H1 (cell line): ENCODE measurements around the gene DPYSL4. TPM values are rescaled to one million over a fixed set of nuclear protein-coding genes. Genes with fewer than 3 reads are reported as not detected.

Source experiments
- CTCF ChIA-PET: fragments of 300-600 bp; sonication (Branson Sonifier 250); formaldehyde crosslinking; loops from one replicate; lab custom pipeline; 2021; ENCODE audit not compliant: partially characterized antibody; lab: Charles Lee
- POLR2A ChIA-PET: fragments of 300-600 bp; sonication (Branson Sonifier 250); formaldehyde crosslinking; loops from one replicate; lab custom pipeline; 2021; ENCODE audit warnings: inconsistent platforms; ENCODE audit not compliant: partially characterized antibody; lab: Charles Lee
- DNase-seq, 2 experiments: peaks; one replicate each; pipeline versions ENCODE4 v3.0.0 to v3.0.0-alpha.2; 2010 to 2022; ENCODE audit warnings: low spot score in 2 of 2, low read depth in 1 of 2, mixed read lengths in 1 of 2
- FAIRE-seq: peaks from 2 replicates; lab custom pipeline; 2011; peaks lifted over from hg19 to GRCh38; lab: Jason Lieb, UNC
- H2AFZ ChIP-seq: 2 replicates; pipeline ENCODE4 v1.8.1; 2012; ENCODE audit warnings: low read length, inconsistent platforms
- H2AK5ac ChIP-seq: 2 replicates; pipeline ENCODE4 v1.6.1; 2013; ENCODE audit warnings: low read depth, low read length
- H2BK120ac ChIP-seq: replicated peaks from 2 replicates; pipeline ENCODE3; 2013; ENCODE audit warnings: low read depth, low read length, inconsistent platforms
- H2BK12ac ChIP-seq: 2 replicates; pipeline ENCODE4 v1.6.1; 2013; ENCODE audit warnings: low read depth, low read length
- H2BK15ac ChIP-seq: 2 replicates; pipeline ENCODE4 v1.6.1; 2013; ENCODE audit warnings: low read length
- H2BK20ac ChIP-seq: 2 replicates; pipeline ENCODE4 v1.6.1; 2013; ENCODE audit warnings: low read length
- H2BK5ac ChIP-seq: 2 replicates; pipeline ENCODE4 v1.6.1; 2013; ENCODE audit warnings: low read depth, low read length
- H3K14ac ChIP-seq: 2 replicates; pipeline ENCODE4 v1.6.1; 2013; ENCODE audit warnings: inconsistent platforms; ENCODE audit not compliant: insufficient read length
- H3K18ac ChIP-seq: 2 replicates; pipeline ENCODE4 v1.6.1; 2013; ENCODE audit warnings: low read length; ENCODE audit errors: extremely low read depth
- H3K23ac ChIP-seq: 2 replicates; pipeline ENCODE4 v1.6.1; 2013; ENCODE audit warnings: inconsistent platforms; ENCODE audit not compliant: insufficient read length
- H3K23me2 ChIP-seq: 2 replicates; pipeline ENCODE4 v1.6.1; 2013; ENCODE audit warnings: low read depth, low read length
- H3K27ac ChIP-seq: 2 replicates; pipeline ENCODE4 v1.6.1; 2011; ENCODE audit warnings: low read depth, low read length, inconsistent platforms
- H3K27me3 ChIP-seq, 4 experiments: replicated peaks in 1 of 4; 1 replicate in 1 of 4; 2 replicates in 3 of 4; pipeline versions ENCODE4 v1.6.1 to v1.8.1; 2011 to 2013; ENCODE audit warnings: low read length in 3 of 4, mild to moderate bottlenecking in 3 of 4, inconsistent platforms in 2 of 4, mixed read lengths in 2 of 4, moderate library complexity in 1 of 4; ENCODE audit not compliant: control insufficient read depth in 3 of 4, insufficient read depth in 3 of 4; ENCODE audit errors: extremely low read depth in 1 of 4
- H3K36me3 ChIP-seq, 4 experiments: 2 replicates each; pipeline versions ENCODE4 v1.6.1 to v1.8.1; 2011 to 2013; ENCODE audit warnings: mild to moderate bottlenecking in 4 of 4, low read length in 3 of 4, moderate library complexity in 2 of 4, control low read depth in 1 of 4, inconsistent platforms in 1 of 4; ENCODE audit not compliant: insufficient read depth in 4 of 4, control insufficient read depth in 2 of 4
- H3K4ac ChIP-seq: replicated peaks from 2 replicates; pipeline ENCODE3; 2013; ENCODE audit warnings: low read length, low read depth, mixed read lengths, inconsistent platforms; ENCODE audit not compliant: insufficient read length
- H3K4me1 ChIP-seq, 4 experiments: replicated peaks in 1 of 4; 1 replicate in 1 of 4; 2 replicates in 3 of 4; pipeline versions ENCODE4 v1.6.1 to v1.8.1; 2011 to 2013; ENCODE audit warnings: low read length in 3 of 4, inconsistent platforms in 2 of 4, mixed read lengths in 1 of 4; ENCODE audit not compliant: insufficient read depth in 4 of 4, control insufficient read depth in 3 of 4
- H3K4me2 ChIP-seq, 2 experiments: 2 replicates each; pipeline versions ENCODE4 v1.6.1 to v1.8.1; 2011 to 2013; ENCODE audit warnings: low read depth in 2 of 2, low read length in 2 of 2, control low read depth in 1 of 2, inconsistent platforms in 1 of 2, mild to moderate bottlenecking in 1 of 2; ENCODE audit not compliant: insufficient read depth in 1 of 2
- H3K4me3 ChIP-seq, 4 experiments: fragments of 200-600, 300-600 bp in 1 of 4; sonication (generic), shearing (Covaris generic), sonication (Bioruptor Twin) in 1 of 4; 2 replicates each; pipeline versions ENCODE4 v1.5.1 to v1.8.1; 2011 to 2016; ENCODE audit warnings: low read length in 4 of 4, low read depth in 3 of 4, control low read depth in 2 of 4, inconsistent platforms in 2 of 4, mild to moderate bottlenecking in 2 of 4, mixed read lengths in 1 of 4, moderate library complexity in 1 of 4; ENCODE audit not compliant: insufficient read depth in 2 of 4; ENCODE audit errors: extremely low read depth in 1 of 4
- H3K56ac ChIP-seq: replicated peaks from 2 replicates; pipeline ENCODE3; 2013; ENCODE audit warnings: low read depth, mild to moderate bottlenecking, mixed read lengths, low read length, inconsistent platforms; ENCODE audit not compliant: insufficient read length
- H3K79me1 ChIP-seq: 2 replicates; pipeline ENCODE4 v1.6.1; 2013; ENCODE audit warnings: low read depth, low read length, control low read depth
- H3K79me2 ChIP-seq, 2 experiments: 2 replicates each; pipeline versions ENCODE4 v1.6.1 to v1.8.1; 2012 to 2013; ENCODE audit warnings: low read length in 2 of 2, mild to moderate bottlenecking in 2 of 2, inconsistent platforms in 1 of 2; ENCODE audit not compliant: insufficient read depth in 2 of 2, control insufficient read depth in 1 of 2
- H3K9ac ChIP-seq, 4 experiments: replicated peaks in 1 of 4; 1 replicate in 1 of 4; 2 replicates in 3 of 4; pipeline versions ENCODE4 v1.6.1 to v1.8.1; 2011 to 2013; ENCODE audit warnings: low read depth in 3 of 4, low read length in 3 of 4, control low read depth in 2 of 4, mild to moderate bottlenecking in 2 of 4, moderate library complexity in 2 of 4, inconsistent platforms in 1 of 4; ENCODE audit errors: extremely low read depth in 1 of 4
- H3K9me3 ChIP-seq, 2 experiments: 2 replicates each; pipeline versions ENCODE4 v1.6.1 to v1.8.1; 2012 to 2013; ENCODE audit warnings: mild to moderate bottlenecking in 2 of 2, moderate library complexity in 2 of 2, control low read depth in 1 of 2, inconsistent platforms in 1 of 2, low read depth in 1 of 2, low read length in 1 of 2, mixed read lengths in 1 of 2; ENCODE audit not compliant: insufficient read depth in 2 of 2
- H4K20me1 ChIP-seq, 2 experiments: replicated peaks in 1 of 2; 2 replicates each; pipeline versions ENCODE3 to v1.8.1; 2011 to 2013; ENCODE audit warnings: inconsistent platforms in 2 of 2, low read length in 2 of 2, mild to moderate bottlenecking in 1 of 2; ENCODE audit not compliant: insufficient read depth in 2 of 2, control insufficient read depth in 1 of 2
- H4K5ac ChIP-seq: 2 replicates; pipeline ENCODE4 v1.6.1; 2013; ENCODE audit warnings: low read length, low read depth, mixed read lengths, inconsistent platforms; ENCODE audit not compliant: insufficient read length
- H4K8ac ChIP-seq: 2 replicates; pipeline ENCODE4 v1.8.0; 2013; ENCODE audit warnings: mild to moderate bottlenecking, moderate library complexity, low read length, inconsistent platforms; ENCODE audit not compliant: insufficient read depth; ENCODE audit errors: extremely low read depth
- H4K91ac ChIP-seq: replicated peaks from 2 replicates; pipeline ENCODE3; 2013; ENCODE audit warnings: low read length, mixed read lengths, inconsistent platforms; ENCODE audit not compliant: insufficient read length
- NRF1 ChIP-seq: IDR thresholded peaks from 2 replicates; pipeline ENCODE4 v1.6.1; 2011; ENCODE audit warnings: mild to moderate bottlenecking, low read depth, low read length, improper control_type of control experiment
- WGBS, 2 experiments: shearing (Covaris generic) in 1 of 2; methylation state at CpG; one replicate each; pipeline versions ENCODE4 v1.1.6 to v1.1.7; 2013 to 2015; ENCODE audit warnings: low lambda C conversion rate in 2 of 2, mixed read lengths in 2 of 2, inconsistent platforms in 1 of 2, low coverage in 1 of 2, missing lambda C conversion rate in 1 of 2; ENCODE audit not compliant: insufficient replicate concordance in 2 of 2, insufficient coverage in 1 of 2, insufficient read length in 1 of 2; ENCODE audit errors: extremely low coverage in 1 of 2, missing lambda C conversion rate in 1 of 2; 5-methylcytosine and 5-hydroxymethylcytosine counted together
- polyA plus RNA-seq, 7 experiments: library from polyadenylated mRNA; depleted of rRNA in 3 of 7; stranded (reverse) in 5 of 7; unstranded in 2 of 7; fragments of >200 nt in 5 of 7; fragments of 200-250 nt in 2 of 7; gene quantifications; 1 replicate in 5 of 7; 2 replicates in 1 of 7; 4 replicates in 1 of 7; pipeline versions ENCODE4 v1.2.1 to v1.2.3, GENCODE V29; 2011 to 2013; ENCODE audit warnings: missing spikeins in 2 of 7, mixed read lengths in 2 of 7
- total RNA-seq: library from RNA; stranded (reverse); fragmentation: NEBNext Ultra II Directional; extraction: Animal tissue kit (Norgen Biotek cat#: 25700); gene quantifications from 2 replicates; pipeline ENCODE4 v1.2.1, GENCODE V29; 2021

Gene DPYSL4
- total and polyA plus RNA-seq, 2 of the 8 experiments (the other 6 are each of a cell fraction or from before 2014, with no cell fraction given): 12.9 to 15.2 TPM

GRCh38 chr10:132233501-132234085 is 46.8 kb downstream of the DPYSL4 start:
- Histone ChIP-seq H3K4me1 (peaks cover 0 to 3% (median 2%) of the 10 kb centered on the region in 4 experiments; a peak in 4 of 7 replicates), H3K27me3 (no peaks in the 10 kb centered on the region; a peak in 1 of 7 replicates), H2BK20ac (no peak overlapping the region), H3K9ac (no peak overlapping the region), H3K23me2 (no peaks in the 10 kb centered on the region), H4K5ac (no peak overlapping the region), H3K79me2 (no peaks in the 10 kb centered on the region), H3K4ac (no peak overlapping the region), H2BK15ac (no peak overlapping the region), H4K8ac (no peak overlapping the region), H2BK120ac (no peak overlapping the region), H2BK12ac (no peak overlapping the region), H3K4me3 (no peak overlapping the region), H3K14ac (no peak overlapping the region), H3K4me2 (no peak overlapping the region), H4K20me1 (peaks cover 0 to under 1% of the 10 kb centered on the region in 2 experiments), H3K27ac (no peak overlapping the region), H4K91ac (no peak overlapping the region), H3K9me3 (no peaks in the 10 kb centered on the region), H2AK5ac (no peak overlapping the region), H2AFZ (no peak overlapping the region), H2BK5ac (no peak overlapping the region; the same call in 1 of the 2 replicates), H3K23ac (no peak overlapping the region), H3K36me3 (no peaks in the 10 kb centered on the region), H3K56ac (no peak overlapping the region), H3K79me1 (no peaks in the 10 kb centered on the region), H3K18ac (no peak overlapping the region)
- DNase-seq (no peak), FAIRE-seq (no peak)
- CTCF ChIA-PET: interaction anchor here (0.9 to 2.9 kb wide), 14 partner anchors 9 to 226 kb away, joined by 3 to 15 read pairs (median 4); no protein-coding TSS in a partner anchor
- 90% methylated on average over 18 of the region's 18 CpGs; no CpG with 5 or more reads in 1 of the 2 experiments for WGBS, 2 experiments
- TF ChIP-seq NRF1: no peak
- POLR2A ChIA-PET: no interaction called here
